ENCODE measurements around the gene ATG12.
"Not testable (repeated sequence)": the region's sequence is repeated elsewhere in the genome, so short reads cannot be mapped to it uniquely, and the experiment has no call there.

The ATG12 gene

GRCh38 chr5:115841382-115842088 is at the start of gene ATG12, which contains the start of gene AP3S1:
Gene ATG12 (minus strand): TSS chr5:115841565. CDS start chr5:115841552, 13 bp downstream.
Gene AP3S1 (plus strand): TSS chr5:115841935. CDS start chr5:115842038, 103 bp downstream.
- DNase-seq (ENCODE audit: low spot score), result peak; percentile 93

- peak; percentile 18 for DNase-seq (ENCODE audit: low spot score)
These were observed 46.7 kb upstream of the ATG12 start for GRCh38 chr5:115888027-115888426.

GRCh38 chr5:115885208-115885607 is 43.8 kb upstream of the ATG12 start:
- not testable (repeated sequence) for DNase-seq (ENCODE audit: low spot score)

GRCh38 chr5:115884704-115885103 is 43.3 kb upstream of the ATG12 start:
- DNase-seq (ENCODE audit: low spot score), result no peak

- not testable (repeated sequence) for DNase-seq (ENCODE audit: low spot score)
These were observed 41.1 kb upstream of the ATG12 start for GRCh38 chr5:115882434-115882833.

DNA sequence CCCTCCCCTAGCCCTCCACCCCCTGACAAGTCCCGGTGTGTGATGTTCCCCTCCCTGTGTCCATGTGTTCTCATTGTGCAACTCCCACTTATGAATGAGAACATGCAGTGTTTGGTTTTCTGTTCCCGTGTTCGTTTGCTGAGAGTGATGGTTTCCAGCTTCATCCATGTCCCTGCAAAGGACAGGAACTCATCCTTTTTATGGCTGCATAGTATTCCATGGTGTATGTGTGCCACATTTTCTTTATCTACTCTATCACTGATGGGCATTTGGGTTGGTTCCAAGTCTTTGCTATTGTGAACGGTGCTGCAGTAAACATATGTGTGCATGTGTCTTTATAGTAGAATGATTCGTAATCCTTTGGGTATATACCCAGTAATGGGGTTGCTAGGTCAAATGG is 36.0 kb upstream of the ATG12 start:
- not testable (repeated sequence) for DNase-seq (ENCODE audit: low spot score)

GRCh38 chr5:115875447-115875846 is 34.1 kb upstream of the ATG12 start:
- no peak for DNase-seq (ENCODE audit: low spot score)

GRCh38 chr5:115873392-115873791 is 32.0 kb upstream of the ATG12 start:
- DNase-seq (ENCODE audit: low spot score), result peak; percentile 9

DNA sequence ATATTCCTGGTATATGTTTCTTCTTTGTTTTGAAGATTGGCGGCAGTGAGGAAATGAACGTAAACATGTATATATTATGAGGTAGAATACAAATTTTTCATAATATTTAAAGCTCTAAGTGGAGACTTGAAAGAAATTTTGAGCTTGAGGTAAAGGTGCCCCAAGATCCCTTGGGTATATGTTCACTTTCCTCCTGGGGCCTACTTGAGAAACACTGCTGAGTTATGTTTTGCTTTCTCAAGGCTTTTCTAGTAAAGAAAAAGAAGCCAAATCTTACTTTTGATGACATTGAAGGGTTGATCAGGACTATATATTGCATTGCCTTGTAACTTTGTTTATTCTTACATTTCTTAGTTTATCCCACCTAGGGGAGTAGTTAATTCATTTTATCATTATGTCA is 31.1 kb upstream of the ATG12 start:
- no peak for DNase-seq (ENCODE audit: low spot score)

DNA sequence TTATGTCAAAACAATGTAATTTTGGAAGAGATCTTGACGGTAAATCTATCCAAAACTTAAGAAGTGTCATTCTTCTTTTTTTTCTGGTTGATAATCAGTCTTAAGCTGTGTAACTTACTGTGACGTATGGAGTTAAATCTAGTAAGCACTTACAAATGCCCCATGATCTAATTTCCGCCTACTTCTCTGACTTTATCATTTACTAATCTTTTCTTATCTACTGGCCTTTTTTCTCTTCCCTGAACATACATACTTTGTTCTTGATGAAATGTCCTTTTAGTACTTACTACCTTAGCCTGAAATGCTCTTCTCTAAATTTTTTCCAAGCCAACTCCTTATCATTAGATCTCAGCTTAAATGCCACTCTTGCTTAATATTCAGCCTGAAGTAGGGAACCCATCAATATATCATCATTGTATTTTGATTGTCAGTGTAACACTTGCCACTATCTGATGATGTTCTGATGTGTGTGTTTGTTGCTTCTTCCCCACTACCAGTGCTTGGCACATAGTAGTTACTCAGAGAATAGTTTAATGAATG is 28.0 kb upstream of the ATG12 start:
- no peak for DNase-seq (ENCODE audit: low spot score)

- DNase-seq (ENCODE audit: low spot score), result peak; percentile 59
These were observed 18.0 kb upstream of the ATG12 start for GRCh38 chr5:115859378-115859777.

- DNase-seq (ENCODE audit: low spot score), result no peak
These were observed 17.0 kb upstream of the ATG12 start for GRCh38 chr5:115858396-115858795.

DNA sequence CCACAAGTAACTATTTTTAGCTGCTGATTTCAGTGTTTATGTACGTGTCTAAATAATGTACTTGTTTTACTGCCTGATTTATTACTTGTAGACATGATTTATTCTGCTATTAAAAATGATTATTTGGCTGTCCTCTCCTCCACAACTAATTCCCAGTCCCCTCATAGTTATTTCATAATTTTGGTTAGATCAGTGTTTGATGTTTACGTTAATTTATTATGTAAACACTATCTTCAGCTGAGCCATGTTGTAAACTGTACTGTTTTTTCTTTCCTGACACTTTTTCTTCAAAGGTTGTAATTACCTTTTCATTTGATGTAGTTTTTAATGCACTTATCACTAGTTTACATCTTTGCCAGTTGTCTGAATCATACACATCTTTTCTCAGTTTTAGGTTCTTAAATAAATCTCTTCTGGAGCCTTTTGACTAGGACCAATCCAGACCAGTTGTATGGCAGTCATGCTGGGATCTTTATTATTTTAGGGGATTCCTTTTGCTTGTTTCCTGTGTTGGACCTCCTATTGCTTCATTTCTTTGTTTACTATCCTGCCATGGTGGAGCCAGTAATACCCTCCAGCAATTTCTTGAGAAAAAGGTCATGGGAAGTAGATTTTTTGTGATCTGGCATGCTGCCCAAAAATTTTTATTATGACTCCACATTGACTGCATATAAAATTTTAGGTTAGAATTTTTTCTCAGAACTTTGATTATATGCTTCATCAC is 16.4 kb upstream of the ATG12 start:
- no peak for DNase-seq (ENCODE audit: low spot score)

- no peak for DNase-seq (ENCODE audit: low spot score)
These were observed 15.7 kb upstream of the ATG12 start for GRCh38 chr5:115857057-115857479.

- DNase-seq (ENCODE audit: low spot score), result no peak
These were observed 14.6 kb upstream of the ATG12 start for GRCh38 chr5:115855959-115856358.

GRCh38 chr5:115854139-115854538 is 12.8 kb upstream of the ATG12 start:
- no peak for DNase-seq (ENCODE audit: low spot score)

DNA sequence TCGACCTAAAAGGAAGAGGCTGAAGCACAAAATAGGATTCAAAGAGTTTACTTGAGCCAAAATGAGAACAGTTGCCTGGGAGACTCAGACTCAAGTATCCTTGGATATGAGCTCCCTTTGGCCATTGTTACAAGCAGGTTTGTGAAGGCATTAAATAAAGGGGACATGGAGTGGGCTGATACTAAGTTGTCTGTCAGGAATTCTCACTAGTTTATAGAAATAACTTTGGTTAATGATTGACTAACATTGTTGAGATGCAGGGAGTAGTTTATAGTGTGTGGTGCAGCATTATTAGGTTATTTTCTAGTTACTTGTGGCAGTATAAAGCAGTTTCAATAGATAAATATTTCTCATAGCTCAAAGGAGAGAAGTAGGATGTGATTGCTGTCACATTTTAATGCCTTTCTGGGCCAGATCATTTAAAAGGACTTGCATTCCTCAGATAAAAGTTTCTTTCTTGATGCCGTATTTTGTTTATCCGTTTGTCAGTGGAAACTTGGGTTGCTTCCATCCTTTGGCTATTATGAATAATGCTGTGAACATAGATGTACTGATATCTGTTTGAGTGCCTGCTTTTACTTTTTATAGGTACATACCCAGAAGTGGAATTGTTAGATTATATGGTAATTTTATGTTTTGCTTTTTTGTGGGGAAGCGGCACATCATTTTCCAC is 9.5 kb upstream of the ATG12 start:
- DNase-seq (ENCODE audit: low spot score), result peak; percentile 7

DNA sequence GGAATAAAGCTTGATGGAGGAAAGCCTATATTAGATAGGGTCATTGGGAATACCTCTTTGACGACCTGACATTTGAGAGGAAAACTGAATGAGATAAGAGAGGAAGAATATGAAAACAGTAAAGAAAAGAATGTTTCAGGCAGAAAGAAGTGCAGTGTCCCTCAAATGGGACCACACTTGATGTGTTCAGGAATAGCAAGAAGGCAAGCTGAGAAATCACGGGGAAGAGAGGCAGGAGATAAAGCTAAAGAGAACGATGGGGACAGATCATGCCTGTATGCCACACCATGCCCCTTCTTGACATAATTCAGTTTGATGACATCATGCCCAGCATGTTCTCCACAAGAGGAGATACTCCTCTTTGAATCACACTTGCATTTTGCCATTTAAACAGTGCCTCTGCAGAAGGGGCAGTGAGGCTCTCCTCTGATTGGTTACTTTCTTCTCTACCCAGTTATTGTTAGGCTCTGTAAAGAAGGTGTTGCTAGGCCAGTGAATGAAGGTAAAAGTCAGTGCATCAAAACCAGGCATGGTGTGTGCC is 8.0 kb upstream of the ATG12 start:
- no peak for DNase-seq (ENCODE audit: low spot score)

- DNase-seq (ENCODE audit: low spot score), result no peak
These were observed 5.9 kb upstream of the ATG12 start for GRCh38 chr5:115847290-115847689.

DNA sequence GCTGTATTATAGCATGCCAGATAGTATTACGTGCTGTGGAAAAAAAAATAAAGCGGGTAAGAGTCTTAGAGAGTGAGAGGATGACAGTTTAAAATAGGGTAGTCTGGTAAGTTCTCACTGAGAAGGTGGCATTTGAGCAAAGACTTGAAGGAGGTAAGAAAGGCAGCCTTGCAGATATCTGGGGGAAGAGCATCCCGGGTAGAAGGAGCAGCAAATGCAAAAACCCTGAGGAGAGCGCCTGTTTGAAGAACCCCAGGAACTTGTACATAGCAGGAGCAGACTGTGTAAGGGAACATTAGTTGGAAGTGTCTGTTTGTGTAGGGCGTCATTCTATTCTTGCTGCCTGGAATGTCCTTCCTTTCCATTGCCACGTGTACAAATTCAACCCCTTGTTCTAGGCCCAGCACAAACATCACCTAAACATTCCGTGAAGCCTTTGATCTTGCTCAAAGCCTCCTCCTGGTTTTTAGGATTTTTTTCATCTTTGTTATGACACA is 3.0 kb upstream of the ATG12 start:
- DNase-seq (ENCODE audit: low spot score), result no peak

- no peak for DNase-seq (ENCODE audit: low spot score)
These were observed 2.2 kb upstream of the ATG12 start for GRCh38 chr5:115843444-115844130.

All from AG08395 (cell line).